ENCODE data around the gene SCRG1. TPM values are rescaled to one million over a fixed set of nuclear protein-coding genes. Genes with fewer than 3 reads are reported as not detected.
A peak's percentile ranks its signal among the peaks of the same experiment; 100 is the strongest.

Gene SCRG1
- total RNA-seq, 1 donor from 2014 or later, result not detected

- DNase-seq (ENCODE audit: low read depth), result no peak
- no peak overlapping the region for H3K4me3 ChIP-seq (ENCODE audit: low read depth, low read length)
- no peaks in the 10 kb centered on the region for H3K36me3 ChIP-seq (ENCODE audit: control insufficient read depth, insufficient read depth, low read length)
- TF ChIP-seq CTCF (IDR thresholded peaks at IDR 0.05; ENCODE audit: insufficient read depth, low read length, poor library complexity, severe bottlenecking), result no peak
- no peaks in the 10 kb centered on the region for H3K27me3 ChIP-seq (ENCODE audit: control insufficient read depth, insufficient read depth, low read length)
These were observed 27.1 kb upstream of the SCRG1 start for GRCh38 chr4:173426064-173426463.

GRCh38 chr4:173424899-173425805, 26.2 kb upstream of the SCRG1 start:
- no peak overlapping the region for H3K4me3 ChIP-seq (ENCODE audit: low read depth, low read length)
- DNase-seq (ENCODE audit: low read depth), result no peak
- no peaks in the 10 kb centered on the region for H3K36me3 ChIP-seq (ENCODE audit: control insufficient read depth, insufficient read depth, low read length)
- no peak for TF ChIP-seq CTCF (IDR thresholded peaks at IDR 0.05; ENCODE audit: insufficient read depth, low read length, poor library complexity, severe bottlenecking)
- no peaks in the 10 kb centered on the region for H3K27me3 ChIP-seq (ENCODE audit: control insufficient read depth, insufficient read depth, low read length)

- Histone ChIP-seq H3K27me3 (ENCODE audit: control insufficient read depth, insufficient read depth, low read length) (no peaks in the 10 kb centered on the region), H3K36me3 (ENCODE audit: control insufficient read depth, insufficient read depth, low read length) (no peaks in the 10 kb centered on the region), H3K4me3 (ENCODE audit: low read depth, low read length) (no peak overlapping the region)
- no peak for TF ChIP-seq CTCF (IDR thresholded peaks at IDR 0.05; ENCODE audit: insufficient read depth, low read length, poor library complexity, severe bottlenecking)
- DNase-seq (ENCODE audit: low read depth), result no peak
These were observed 21.9 kb upstream of the SCRG1 start for GRCh38 chr4:173420801-173421200.

GRCh38 chr4:173420324-173420752, 21.4 kb upstream of the SCRG1 start:
- DNase-seq (ENCODE audit: low read depth), result no peak
- peak; percentile 37 for TF ChIP-seq CTCF (IDR thresholded peaks at IDR 0.05; ENCODE audit: insufficient read depth, low read length, poor library complexity, severe bottlenecking)
- Histone ChIP-seq H3K4me3 (ENCODE audit: low read depth, low read length) (no peak overlapping the region), H3K36me3 (ENCODE audit: control insufficient read depth, insufficient read depth, low read length) (no peaks in the 10 kb centered on the region), H3K27me3 (ENCODE audit: control insufficient read depth, insufficient read depth, low read length) (no peaks in the 10 kb centered on the region)

GRCh38 chr4:173418639-173419038, 19.7 kb upstream of the SCRG1 start:
- Histone ChIP-seq H3K4me3 (ENCODE audit: low read depth, low read length) (no peak overlapping the region), H3K27me3 (ENCODE audit: control insufficient read depth, insufficient read depth, low read length) (no peaks in the 10 kb centered on the region), H3K36me3 (ENCODE audit: control insufficient read depth, insufficient read depth, low read length) (no peaks in the 10 kb centered on the region)
- no peak for DNase-seq (ENCODE audit: low read depth)
- TF ChIP-seq CTCF (IDR thresholded peaks at IDR 0.05; ENCODE audit: insufficient read depth, low read length, poor library complexity, severe bottlenecking), result no peak

Measured in kidney epithelial cell (primary cell).